Activated CD4-positive, alpha-beta T cell treated with anti-CD3 and anti-CD28 coated beads, Interleukin-2, amount 10 ng/mL, durations not matched to agents 24 days and 14 days (primary cell): ENCODE data around the gene UNC93B1. TPM values are rescaled to one million over a fixed set of nuclear protein-coding genes. Genes with fewer than 3 reads are reported as not detected.
A peak's percentile ranks its signal among the peaks of the same experiment; 100 is the strongest.
"Not testable (repeated sequence)": the region's sequence is repeated elsewhere in the genome, so short reads cannot be mapped to it uniquely, and the experiment has no call there.

Experiments
- DNase-seq: peaks from one replicate; pipeline ENCODE4 v3.0.0; 2022
- H3K27ac Mint-ChIP-seq: one replicate; pipeline ENCODE4 v1.8.0; 2022; ENCODE audit warnings: mild to moderate bottlenecking, mixed read lengths
- H3K27me3 Mint-ChIP-seq: one replicate; pipeline ENCODE4 v1.8.0; 2022; ENCODE audit warnings: mixed read lengths
- H3K36me3 Mint-ChIP-seq: one replicate; pipeline ENCODE4 v1.8.0; 2022; ENCODE audit warnings: low read depth, mild to moderate bottlenecking, mixed read lengths
- H3K4me1 Mint-ChIP-seq: one replicate; pipeline ENCODE4 v1.8.0; 2021; ENCODE audit warnings: mixed read lengths
- H3K4me3 Mint-ChIP-seq: one replicate; pipeline ENCODE4 v1.8.0; 2022; ENCODE audit warnings: mild to moderate bottlenecking, moderate library complexity, mixed read lengths
- H3K9me3 Mint-ChIP-seq: one replicate; pipeline ENCODE4 v1.8.0; 2021; ENCODE audit warnings: mixed read lengths
- intact Hi-C: fragments of 100-400 bp; cut with micrococcal nuclease; formaldehyde crosslinking; loops from one replicate; pipeline ENCODE4 v1.15.1; 2023
- total RNA-seq: library from RNA; stranded (reverse); gene quantifications from 2 replicates; pipeline ENCODE4 v1.2.3, GENCODE V29; 2022

The UNC93B1 gene
- total RNA-seq, 1 donor from 2014 or later = 15.6 TPM

GRCh38 chr11:68002938-68003845 lies 705 bp downstream of the UNC93B1 start:
- intact Hi-C loops = no loop called here
- peaks cover 3% of the 10 kb centered on the region for H3K36me3 Mint-ChIP-seq
- H3K27me3 Mint-ChIP-seq = peaks cover 2% of the 10 kb centered on the region
- peak overlapping the region; percentile 89 for H3K4me3 Mint-ChIP-seq
- H3K27ac Mint-ChIP-seq = peak overlapping the region; percentile 75
- peak; percentile 83 for DNase-seq
- H3K9me3 Mint-ChIP-seq = no peaks in the 10 kb centered on the region
- peaks cover 22% of the 10 kb centered on the region for H3K4me1 Mint-ChIP-seq

DNA sequence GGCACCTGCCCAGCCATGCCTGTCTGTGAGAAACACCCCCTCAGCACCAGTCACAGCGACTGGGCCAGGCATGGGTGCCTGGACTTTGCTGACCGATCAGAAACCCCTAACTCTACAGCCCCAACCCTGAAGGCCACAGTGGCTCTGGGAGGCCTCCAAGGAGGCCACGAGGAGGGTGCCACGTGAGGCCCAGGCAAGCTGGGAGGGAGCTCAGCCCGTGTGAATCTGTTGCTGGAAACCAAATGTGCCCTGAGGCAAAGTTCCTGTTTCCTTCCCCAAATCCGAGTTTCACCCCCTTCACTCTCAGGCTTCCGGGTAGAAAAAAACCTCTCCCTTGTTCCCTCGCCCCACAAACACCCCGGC lies 1.3 kb downstream of the UNC93B1 start:
- H3K4me1 Mint-ChIP-seq = peaks cover 28% of the 10 kb centered on the region
- peaks cover 2% of the 10 kb centered on the region for H3K27me3 Mint-ChIP-seq
- intact Hi-C loops = no loop called here
- H3K36me3 Mint-ChIP-seq = peaks cover 4% of the 10 kb centered on the region
- H3K9me3 Mint-ChIP-seq = no peaks in the 10 kb centered on the region
- DNase-seq = no peak
- peak overlapping the region; percentile 83 for H3K4me3 Mint-ChIP-seq
- peak overlapping the region; percentile 75 for H3K27ac Mint-ChIP-seq

GRCh38 chr11:67999704-68000103 lies 4.2 kb downstream of the UNC93B1 start:
- H3K4me1 Mint-ChIP-seq = peaks cover 32% of the 10 kb centered on the region
- no peaks in the 10 kb centered on the region for H3K9me3 Mint-ChIP-seq
- no peak for DNase-seq
- H3K27me3 Mint-ChIP-seq = no peaks in the 10 kb centered on the region
- intact Hi-C loops = no loop called here
- H3K36me3 Mint-ChIP-seq = peaks cover 13% of the 10 kb centered on the region
- H3K27ac Mint-ChIP-seq = no peak overlapping the region
- H3K4me3 Mint-ChIP-seq = no peak overlapping the region

DNA sequence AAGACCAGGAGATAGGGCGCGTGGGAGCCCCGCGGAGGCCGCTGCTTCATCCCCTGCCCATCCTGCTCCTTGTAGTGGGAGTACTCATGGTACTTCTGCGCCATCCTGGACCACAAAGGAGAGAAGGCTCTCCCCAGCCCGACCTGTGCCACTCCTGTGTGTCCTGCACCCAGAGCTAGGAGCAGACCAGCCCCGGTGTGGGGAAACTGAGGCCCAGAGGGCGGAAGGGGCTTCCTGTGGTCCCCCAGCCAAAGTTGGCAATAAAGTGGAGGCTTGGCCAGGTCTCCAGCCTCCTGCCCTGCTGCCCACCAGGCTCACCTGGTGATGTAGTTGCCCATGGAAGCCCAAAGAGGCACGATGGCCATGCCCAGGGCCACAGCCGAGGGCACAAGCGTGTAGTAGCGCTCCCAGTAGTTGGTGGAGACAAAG lies 4.7 kb downstream of the UNC93B1 start:
- Mint-ChIP-seq H3K36me3 (peaks cover 13% of the 10 kb centered on the region), H3K27me3 (no peaks in the 10 kb centered on the region), H3K4me1 (peaks cover 32% of the 10 kb centered on the region), H3K4me3 (no peak overlapping the region), H3K27ac (no peak overlapping the region), H3K9me3 (no peaks in the 10 kb centered on the region)
- no peak for DNase-seq
- intact Hi-C loops = no loop called here

DNA sequence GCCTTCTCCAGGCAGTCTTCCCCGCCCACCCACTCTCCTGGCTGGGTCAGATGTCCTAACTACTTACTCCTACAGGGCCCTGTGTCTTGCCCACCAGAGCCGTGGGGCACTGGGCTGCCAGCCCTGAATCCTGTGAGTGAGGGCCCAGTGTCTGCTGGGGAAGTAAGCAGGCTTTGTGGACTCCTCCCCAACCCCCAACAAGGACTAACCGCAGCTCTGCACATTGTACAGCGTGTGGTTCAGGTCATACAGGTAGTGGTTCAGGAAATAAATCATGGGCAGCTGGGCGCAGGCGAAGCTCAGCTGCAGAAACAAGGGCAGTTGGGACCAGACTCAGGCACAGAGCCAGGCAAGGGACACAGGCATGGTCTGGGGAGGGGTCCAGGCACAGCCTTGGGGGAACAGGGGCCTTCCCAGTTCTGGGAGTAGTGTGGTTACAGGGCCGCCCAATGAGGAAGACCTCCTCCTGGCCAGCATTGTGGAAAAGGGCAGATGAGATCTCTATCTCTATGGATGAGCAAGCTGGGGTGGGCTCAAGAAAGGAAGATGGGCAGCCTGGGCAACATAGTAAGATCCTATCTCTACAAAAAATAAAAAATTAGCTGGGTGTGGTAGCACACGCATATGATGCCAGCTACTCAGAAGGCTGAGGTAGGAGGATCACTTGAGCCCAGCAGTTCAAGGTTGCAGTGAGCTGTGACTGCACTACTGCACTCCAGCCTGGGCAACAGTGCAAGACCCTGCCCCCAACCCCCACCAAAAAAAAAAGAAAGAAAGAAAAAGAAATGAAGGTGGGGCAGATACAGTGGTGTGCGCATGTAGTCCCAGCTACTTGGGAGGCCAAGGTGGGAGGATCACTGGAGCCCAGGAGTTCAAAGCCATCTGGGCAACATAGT lies 5.5 kb downstream of the UNC93B1 start:
- no peak overlapping the region for H3K4me3 Mint-ChIP-seq
- H3K27ac Mint-ChIP-seq = peak overlapping the region; percentile 9
- H3K27me3 Mint-ChIP-seq = no peaks in the 10 kb centered on the region
- H3K36me3 Mint-ChIP-seq = peaks cover 14% of the 10 kb centered on the region
- DNase-seq = peak; percentile 75
- intact Hi-C loops = no loop called here
- H3K4me1 Mint-ChIP-seq = peaks cover 35% of the 10 kb centered on the region
- H3K9me3 Mint-ChIP-seq = no peaks in the 10 kb centered on the region

- H3K9me3 Mint-ChIP-seq = no peaks in the 10 kb centered on the region
- peaks cover 14% of the 10 kb centered on the region for H3K36me3 Mint-ChIP-seq
- H3K4me3 Mint-ChIP-seq = no peak overlapping the region
- no peak for DNase-seq
- intact Hi-C loops = no loop called here
- H3K4me1 Mint-ChIP-seq = peaks cover 30% of the 10 kb centered on the region
- H3K27me3 Mint-ChIP-seq = no peaks in the 10 kb centered on the region
- no peak overlapping the region for H3K27ac Mint-ChIP-seq
Observed at GRCh38 chr11:67997475-67997921, 6.4 kb downstream of the UNC93B1 start.

DNA sequence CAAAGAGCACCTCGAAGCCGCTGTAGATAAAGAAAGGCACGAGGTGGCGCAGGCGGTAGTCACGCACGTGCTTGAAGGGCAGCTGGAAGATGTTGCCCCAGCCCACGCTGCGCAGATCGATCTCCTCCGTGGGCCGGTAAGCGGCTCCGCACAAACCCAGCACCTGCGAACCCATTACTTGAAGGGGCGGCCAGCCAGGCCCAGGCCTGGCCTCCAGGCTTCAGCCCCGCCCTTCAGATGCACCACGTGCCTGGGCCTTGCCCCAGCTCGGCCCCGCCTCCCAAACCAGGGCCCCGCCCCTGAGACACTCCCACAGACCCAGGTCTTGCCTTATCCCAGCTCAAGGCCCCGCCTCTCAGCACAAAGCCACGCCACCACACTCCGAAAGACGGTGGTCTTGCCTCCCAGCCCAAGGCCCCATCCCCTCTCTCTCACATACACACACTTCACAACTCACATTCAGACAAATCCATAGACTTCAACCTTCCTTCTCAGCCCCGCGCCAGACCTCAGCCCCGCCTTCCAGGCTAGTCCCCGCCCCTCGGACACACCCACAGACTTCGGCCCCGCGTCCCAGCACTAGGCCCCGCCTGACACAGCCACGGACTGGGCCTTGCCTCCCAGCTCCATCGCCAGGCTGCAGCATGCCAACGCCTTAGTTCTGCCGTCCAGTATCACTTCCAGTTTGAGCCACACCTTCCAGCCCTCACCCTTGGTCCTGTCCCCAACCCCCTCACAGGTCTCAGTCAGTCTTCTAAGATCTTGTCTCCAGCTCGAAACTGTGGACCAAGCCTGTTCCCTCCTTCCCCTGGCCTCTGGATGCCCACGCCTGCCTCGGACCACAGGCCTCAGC lies 7.0 kb downstream of the UNC93B1 start:
- Mint-ChIP-seq H3K27ac (peak overlapping the region; percentile 35), H3K9me3 (no peaks in the 10 kb centered on the region), H3K27me3 (no peaks in the 10 kb centered on the region), H3K4me1 (peaks cover 27% of the 10 kb centered on the region), H3K36me3 (peaks cover 11% of the 10 kb centered on the region), H3K4me3 (no peak overlapping the region)
- DNase-seq = peak; percentile 86
- intact Hi-C loops = no loop called here

- no peak overlapping the region for H3K27ac Mint-ChIP-seq
- H3K4me3 Mint-ChIP-seq = no peak overlapping the region
- no peak for DNase-seq
- peaks cover 27% of the 10 kb centered on the region for H3K4me1 Mint-ChIP-seq
- peaks cover 11% of the 10 kb centered on the region for H3K36me3 Mint-ChIP-seq
- no peaks in the 10 kb centered on the region for H3K27me3 Mint-ChIP-seq
- intact Hi-C loops = no loop called here
- H3K9me3 Mint-ChIP-seq = no peaks in the 10 kb centered on the region
Observed at GRCh38 chr11:67996051-67996450, 7.8 kb downstream of the UNC93B1 start.

DNA sequence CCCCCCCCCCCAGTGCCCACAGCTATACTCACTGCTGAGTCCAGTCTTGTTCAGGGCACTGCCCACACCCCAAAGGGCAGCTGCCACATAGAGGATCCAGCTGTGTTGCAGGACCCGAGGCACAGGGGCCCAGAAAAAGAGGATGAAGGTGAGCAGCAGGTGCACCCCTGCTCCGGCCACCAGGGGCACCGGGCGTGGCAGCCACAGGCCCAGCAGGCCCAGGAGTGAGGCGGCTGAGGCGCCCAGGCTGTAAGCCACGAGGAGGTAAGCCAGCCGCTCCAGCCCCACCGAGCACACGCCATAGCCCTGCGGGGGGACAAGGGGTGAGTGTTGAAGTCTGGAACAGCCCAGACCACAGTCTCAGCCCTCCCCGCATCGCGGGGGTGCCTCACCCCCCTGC lies 8.3 kb downstream of the UNC93B1 start:
- Mint-ChIP-seq H3K36me3 (peaks cover 11% of the 10 kb centered on the region), H3K4me1 (peaks cover 27% of the 10 kb centered on the region)
- H3K27me3 Mint-ChIP-seq, intact Hi-C loops, H3K9me3 Mint-ChIP-seq, H3K27ac Mint-ChIP-seq, DNase-seq, H3K4me3 Mint-ChIP-seq: not testable (repeated sequence)

- H3K36me3 Mint-ChIP-seq = peaks cover 11% of the 10 kb centered on the region
- peaks cover 27% of the 10 kb centered on the region for H3K4me1 Mint-ChIP-seq
Observed at GRCh38 chr11:67995129-67995528, 8.8 kb downstream of the UNC93B1 start.

DNA sequence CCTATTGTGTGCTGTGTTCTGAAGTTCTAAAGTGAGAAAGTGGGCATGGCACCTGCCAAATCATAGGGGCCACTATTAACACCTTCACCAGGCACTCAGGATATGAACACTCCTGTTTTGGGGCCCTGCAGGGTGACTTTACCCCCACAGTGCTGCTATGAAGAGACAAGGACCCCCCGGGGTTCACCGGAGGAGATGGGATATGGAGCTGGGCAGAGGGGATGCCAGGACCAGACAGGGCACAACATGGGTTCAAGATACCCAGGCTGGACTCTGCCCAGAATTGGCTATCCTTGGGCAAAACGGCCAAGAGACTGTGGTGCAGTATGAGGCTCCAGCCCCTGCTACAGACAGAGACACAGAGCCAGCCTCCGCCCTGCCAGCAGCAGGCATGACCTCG lies 9.5 kb downstream of the UNC93B1 start:
- Mint-ChIP-seq H3K36me3 (peaks cover 11% of the 10 kb centered on the region), H3K4me1 (peaks cover 27% of the 10 kb centered on the region)
- intact Hi-C loops, H3K4me3 Mint-ChIP-seq, DNase-seq, H3K9me3 Mint-ChIP-seq, H3K27me3 Mint-ChIP-seq, H3K27ac Mint-ChIP-seq: not testable (repeated sequence)

More at GRCh38 chr11:67995129-67995528, 8.8 kb downstream of the UNC93B1 start:
- DNase-seq, H3K27ac Mint-ChIP-seq, H3K4me3 Mint-ChIP-seq, H3K27me3 Mint-ChIP-seq, intact Hi-C loops, H3K9me3 Mint-ChIP-seq: not testable (repeated sequence)

DNA sequence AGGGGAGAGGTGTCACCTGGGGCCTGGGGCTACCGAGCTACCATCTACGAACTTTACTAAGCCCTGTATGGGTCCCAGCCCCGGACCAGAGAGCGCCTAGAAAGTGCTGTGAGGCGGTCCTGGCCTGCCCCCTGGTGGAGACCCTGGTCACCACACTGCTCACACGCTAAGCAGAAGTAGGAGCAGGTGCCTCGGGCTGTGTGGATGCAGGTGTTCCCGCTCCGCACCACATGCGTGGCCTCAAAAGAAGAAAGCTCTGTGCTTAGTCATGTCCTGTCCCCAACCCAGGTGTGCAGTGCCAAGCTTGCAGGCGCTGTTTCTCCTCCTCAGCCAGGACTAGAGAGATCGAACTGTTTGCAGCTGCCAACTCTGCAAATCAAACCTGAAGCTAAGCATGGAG lies 10.1 kb downstream of the UNC93B1 start:
- H3K27me3 Mint-ChIP-seq, H3K4me3 Mint-ChIP-seq, intact Hi-C loops, H3K9me3 Mint-ChIP-seq, H3K27ac Mint-ChIP-seq: not testable (repeated sequence)
- Mint-ChIP-seq H3K4me1 (peaks cover 27% of the 10 kb centered on the region), H3K36me3 (peaks cover 11% of the 10 kb centered on the region)
- DNase-seq = peak; percentile 84

DNA sequence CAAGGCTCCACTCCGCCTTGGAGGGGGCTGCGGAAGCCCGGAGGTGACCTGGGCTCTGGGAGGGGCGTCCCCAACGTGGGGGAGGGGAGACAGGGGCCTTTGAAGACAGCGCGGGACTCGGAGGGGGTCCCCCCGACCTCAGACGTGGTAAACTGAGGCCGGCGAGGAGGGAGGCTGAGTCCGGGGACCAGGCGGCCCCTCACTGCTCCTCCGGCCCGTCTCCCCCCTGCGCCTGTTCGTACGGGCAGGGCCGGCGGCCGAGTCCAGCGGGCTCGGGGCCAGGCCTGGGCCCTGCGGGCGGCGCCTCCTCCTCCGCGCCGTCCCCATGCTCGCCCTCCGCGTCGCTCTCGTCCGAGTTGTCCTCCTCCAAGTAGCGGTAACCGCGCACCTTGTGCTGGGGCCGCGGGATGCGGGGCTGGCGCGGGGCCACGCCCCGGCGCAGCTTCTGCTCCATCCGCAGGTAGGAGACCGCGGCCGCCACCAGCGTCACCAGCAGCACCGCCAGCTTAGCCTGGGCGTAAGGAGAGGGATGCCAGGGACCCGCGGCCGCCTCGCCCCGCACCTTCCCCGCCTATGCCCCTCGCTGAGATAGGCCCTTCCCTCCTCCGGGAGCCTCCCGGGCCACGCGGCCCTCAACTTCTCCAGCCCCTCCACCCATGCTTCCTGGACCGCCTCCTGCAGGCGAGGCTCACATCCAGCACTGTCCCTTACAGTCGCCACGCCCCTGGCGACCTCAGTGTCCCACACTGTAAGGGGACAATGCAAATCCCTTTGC lies 12.4 kb downstream of the UNC93B1 start:
- intact Hi-C loops, H3K9me3 Mint-ChIP-seq: not testable (repeated sequence)

More for the DNA sequence above, 12.4 kb downstream of the UNC93B1 start:
- not testable (repeated sequence) for H3K4me3 Mint-ChIP-seq, H3K27me3 Mint-ChIP-seq, H3K4me1 Mint-ChIP-seq, H3K27ac Mint-ChIP-seq, DNase-seq, H3K36me3 Mint-ChIP-seq
